ENCODE data around the gene DGKI.
"Not testable (repeated sequence)": the region's sequence is repeated elsewhere in the genome, so short reads cannot be mapped to it uniquely, and the experiment has no call there.

The DGKI gene

GRCh38 chr7:137728426-137728825, 118.3 kb downstream of the DGKI start:
- no peak for DNase-seq

- no peak for DNase-seq
Observed at GRCh38 chr7:137727413-137727812, 119.4 kb downstream of the DGKI start.

DNA sequence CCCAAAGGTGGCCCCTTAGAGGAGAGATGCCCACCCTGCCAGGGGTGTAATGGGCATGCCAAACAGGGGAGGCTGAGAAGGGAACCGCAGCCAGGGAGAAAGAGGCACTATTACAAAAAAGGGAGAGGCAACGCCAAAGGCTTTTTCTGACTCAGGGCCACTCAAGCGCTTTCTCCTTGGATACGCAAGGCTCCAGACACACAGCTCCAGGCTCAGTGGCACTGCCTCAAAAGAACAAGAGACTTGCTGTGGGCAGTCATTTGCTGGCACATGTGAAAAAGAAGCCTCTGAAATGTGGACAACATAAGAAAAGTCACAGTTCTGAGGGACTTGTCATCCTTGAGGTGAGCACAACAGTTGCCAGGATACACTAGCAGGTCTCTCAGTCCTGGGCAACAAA, 128.4 kb downstream of the DGKI start:
- no peak for DNase-seq

DNA sequence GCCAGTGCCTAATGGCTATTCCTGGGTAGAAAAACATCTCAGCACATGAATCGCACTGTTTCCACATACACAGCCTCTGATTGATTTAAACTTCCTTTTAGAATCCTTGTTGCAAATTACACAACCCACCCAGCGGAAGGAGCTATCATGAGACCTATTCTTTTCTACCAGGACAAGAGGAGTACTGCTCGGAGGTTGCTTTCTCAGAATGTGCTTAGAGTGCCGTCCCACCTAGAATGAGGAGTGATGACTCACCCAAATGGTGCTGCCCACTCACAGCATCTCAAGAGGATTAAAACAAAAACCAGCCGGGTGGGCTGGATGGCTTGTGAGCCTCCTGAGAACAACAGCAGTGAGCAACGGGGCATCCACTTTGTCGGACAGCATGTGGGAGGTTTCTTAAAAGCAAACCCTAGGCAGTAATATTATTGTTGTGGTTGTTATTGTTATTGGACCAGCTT, 128.9 kb downstream of the DGKI start:
- DNase-seq = no peak

DNA sequence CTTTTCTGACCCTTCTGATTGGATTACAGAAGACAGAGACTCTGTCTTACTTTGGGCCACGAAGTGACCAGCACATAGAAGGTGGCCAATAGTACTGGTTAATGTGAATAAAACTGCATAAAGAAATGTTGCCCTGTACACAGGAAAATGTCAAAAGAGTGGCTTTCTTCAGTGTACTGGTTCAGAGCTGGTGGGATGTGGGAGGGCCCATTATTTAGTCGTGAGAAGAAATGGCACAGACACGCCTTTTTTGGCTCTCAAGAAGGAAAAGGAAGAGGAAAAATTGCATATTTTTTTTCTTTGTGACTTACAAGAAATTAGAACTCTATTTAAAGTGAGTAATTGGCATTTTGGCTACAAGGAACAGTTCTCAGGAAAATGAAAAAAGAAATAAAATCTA, 129.7 kb downstream of the DGKI start:
- DNase-seq = no peak

- no peak for DNase-seq
Observed at GRCh38 chr7:137716061-137716460, 130.7 kb downstream of the DGKI start.

DNA sequence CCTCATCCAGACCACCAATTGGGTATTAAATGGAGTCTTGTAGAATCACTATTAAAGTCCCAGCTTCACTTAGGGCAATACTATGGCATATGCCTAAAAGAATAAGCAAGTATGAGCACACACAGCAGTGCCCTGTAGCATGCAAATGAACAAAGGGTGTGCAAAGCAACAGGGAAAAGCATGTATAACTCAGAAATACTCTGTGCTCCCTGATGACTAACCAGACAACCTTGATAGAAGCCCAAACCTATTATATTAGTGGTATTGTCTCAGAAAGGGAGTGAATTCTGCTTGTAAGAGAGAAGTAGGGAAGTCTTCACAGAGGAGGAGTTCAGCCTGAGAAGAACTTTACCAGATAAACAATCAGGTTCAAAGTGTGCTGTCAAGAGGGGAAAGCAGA, 131.2 kb downstream of the DGKI start:
- no peak for DNase-seq

DNA sequence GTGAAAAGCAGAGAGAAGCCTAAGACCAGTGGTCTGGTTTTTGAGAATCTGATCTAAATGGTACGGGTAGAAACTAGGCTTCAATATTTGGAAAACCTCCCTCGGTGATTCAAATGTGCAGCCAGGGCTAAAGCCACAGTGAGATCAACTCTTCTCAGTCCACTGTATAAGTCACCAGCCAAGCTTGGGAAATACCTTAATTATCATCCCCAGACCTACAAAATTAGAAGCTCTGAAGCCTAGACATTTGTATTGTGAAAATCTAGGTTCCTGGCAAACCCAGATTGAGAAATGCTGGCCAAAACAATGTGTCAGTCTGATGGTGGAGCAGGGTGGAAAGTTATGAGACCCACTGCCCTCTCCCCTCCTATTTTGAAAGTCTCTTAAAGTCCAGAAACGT, 131.7 kb downstream of the DGKI start:
- DNase-seq = no peak

GRCh38 chr7:137706330-137706729, 140.4 kb downstream of the DGKI start:
- DNase-seq = not testable (repeated sequence)

- DNase-seq = no peak
Observed at GRCh38 chr7:137704723-137705122, 142.1 kb downstream of the DGKI start.

DNA sequence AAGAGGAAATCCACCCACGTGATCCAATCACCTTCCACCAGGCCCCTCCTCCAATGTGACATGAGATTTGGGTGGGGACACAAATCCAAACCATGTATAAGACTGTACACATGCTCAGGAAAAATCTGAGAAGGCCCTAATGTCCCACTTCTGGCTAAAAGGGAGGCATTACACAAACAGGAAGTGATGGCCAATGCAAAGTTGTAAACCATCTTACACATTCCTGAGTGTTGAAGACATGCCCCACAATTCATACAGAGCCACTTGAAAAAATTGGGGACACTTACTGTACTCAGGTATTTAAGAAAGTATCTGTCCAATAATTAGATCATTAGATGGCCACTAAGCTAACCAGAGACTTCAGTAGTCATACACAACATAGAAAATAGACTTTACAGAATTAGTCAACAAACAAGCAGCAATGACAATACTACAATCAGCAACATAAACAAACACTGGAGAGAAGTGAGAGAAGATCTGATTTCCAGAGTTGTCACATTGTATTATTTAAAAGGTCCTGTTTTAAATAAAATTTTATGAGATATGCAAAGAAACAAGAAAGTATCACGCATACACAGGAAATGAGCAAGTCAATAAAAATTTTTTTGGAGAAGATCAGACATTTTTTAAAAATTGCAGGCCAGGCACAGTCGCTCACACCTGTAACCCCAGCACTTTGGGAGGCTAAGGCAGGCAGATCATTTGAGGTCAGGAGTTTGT, 143.3 kb downstream of the DGKI start:
- no peak for DNase-seq

GRCh38 chr7:137696988-137697387, 149.8 kb downstream of the DGKI start:
- no peak for DNase-seq

DNA sequence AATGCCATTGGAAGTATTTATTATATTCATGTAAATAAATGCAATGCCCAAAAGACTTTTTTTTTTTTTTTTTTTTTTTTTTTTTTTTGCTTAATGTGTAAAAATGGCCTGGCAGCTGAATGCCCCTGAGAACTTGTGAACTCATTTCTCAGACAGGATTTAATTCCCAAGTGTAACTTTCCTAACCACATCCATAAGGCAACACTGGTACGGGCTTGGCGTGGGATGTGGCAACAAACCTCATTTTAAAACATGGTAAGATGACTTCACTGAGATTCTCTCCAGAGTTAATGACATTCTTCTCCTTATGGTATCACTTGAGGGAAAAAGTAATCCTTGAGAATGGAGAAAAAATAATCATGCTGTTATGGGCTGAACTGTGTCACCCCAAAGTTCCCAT, 150.4 kb downstream of the DGKI start:
- DNase-seq = no peak

DNA sequence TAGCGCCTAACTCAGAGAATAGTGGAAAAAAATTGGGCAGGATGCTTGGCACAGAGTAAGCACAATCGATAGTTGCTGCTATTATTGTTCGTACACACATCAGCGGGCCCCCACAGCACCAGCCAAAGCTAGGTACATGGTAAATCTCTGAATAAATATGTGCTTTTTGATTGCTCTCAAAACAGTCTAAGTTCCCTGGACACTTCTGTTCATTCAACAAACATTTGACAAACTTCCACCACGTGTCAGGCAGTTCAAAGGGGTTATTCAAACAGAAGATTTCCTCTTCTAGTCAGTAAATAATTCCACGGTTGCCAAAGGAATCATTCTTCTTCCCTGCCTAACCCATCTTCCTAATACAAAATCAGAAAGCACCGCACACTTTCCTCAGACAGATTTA, 150.8 kb downstream of the DGKI start:
- no peak for DNase-seq

DNA sequence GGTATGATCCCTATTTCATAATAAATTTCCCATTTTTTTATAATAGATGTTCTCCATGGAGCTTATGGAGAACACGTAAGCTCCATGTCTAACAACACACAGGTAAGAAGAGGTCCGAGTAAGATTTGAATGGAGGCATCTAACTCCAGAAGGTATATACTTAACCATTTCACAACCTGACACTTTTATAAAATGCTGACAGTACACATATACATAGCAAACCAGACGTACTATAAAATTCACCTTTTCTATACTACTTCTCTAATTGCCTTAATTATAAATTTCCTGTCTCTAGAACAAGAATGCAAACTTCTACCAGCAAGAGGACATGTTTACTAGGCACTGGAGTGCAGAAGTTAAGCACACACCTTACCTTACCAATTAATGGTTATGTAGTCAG, 151.3 kb downstream of the DGKI start:
- no peak for DNase-seq

DNA sequence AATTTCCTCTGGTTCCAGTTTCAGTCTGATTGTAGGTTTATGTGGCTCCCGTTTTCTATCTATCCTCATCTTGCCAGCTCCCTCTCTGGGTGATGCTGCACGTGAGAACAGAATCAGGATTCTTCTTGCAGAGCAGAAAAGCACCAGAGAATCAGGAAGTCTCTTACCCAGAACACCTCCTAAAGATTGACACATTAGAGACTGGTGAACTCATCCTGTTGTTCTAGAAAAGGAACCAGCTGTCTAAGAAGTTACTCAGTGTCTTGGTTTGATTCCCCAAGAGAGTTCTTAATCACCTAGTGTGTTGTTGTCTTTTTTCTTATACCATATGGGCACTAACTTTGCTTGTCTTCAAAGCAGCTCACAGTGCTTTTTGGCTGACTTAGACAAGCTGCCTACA, 152.4 kb downstream of the DGKI start:
- DNase-seq = no peak

DNA sequence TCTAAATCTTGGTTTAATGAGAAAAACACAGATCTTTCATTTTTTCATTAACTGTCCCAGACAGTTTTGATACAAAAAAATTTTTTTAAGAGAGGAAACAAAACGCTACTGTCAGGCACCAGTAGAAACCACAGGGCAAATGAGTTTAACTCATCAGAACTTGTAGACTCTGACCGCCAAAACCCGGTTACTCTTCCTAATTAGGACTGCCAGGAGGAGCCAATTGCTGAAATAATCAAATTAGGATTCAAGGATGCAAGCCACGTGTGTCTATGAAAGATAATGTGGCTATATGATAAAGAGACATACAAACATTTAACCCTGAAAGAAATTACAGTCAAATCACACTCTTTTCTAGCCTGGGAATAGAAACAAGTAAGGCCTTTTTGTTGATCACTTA, 154.4 kb downstream of the DGKI start:
- DNase-seq = no peak

DNA sequence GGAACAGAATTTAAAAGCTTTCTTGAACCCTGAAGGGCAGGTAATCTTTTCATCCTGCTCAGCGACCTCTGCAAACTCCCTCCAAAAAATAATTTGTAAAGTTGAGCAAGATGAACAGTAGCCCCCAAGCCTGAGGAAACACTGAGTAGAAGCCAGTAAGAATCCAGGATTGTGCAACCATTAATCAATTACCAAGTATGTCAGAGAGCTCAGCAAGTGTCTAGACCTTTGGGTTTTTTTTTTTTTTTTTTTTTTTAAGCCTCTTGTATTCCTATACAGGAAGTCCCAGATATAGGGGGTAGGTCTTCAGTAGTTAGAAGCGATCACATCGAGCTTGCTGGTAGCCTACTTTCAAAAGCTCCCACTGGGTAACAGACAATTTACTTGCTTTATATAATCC, 155.2 kb downstream of the DGKI start:
- DNase-seq = no peak

DNA sequence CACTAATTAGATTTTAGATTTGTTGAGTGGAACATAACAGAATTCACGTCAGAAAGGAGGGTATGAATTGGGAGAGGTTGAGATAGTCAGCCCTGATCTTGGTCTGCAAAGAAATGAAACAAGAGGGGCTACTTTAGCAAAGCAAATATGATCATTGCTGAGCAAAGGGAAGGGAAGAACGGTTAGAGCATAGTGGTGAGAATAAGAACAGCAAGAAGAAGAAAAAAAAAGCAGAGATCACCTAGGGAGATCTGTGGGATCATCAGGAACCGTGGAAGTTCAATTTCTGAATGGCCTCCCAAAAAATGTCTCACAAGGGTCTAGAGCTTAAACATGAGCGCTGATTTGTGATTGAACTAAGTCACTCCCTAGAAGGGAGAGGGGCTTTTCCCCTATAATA, 156.1 kb downstream of the DGKI start:
- no peak for DNase-seq

DNA sequence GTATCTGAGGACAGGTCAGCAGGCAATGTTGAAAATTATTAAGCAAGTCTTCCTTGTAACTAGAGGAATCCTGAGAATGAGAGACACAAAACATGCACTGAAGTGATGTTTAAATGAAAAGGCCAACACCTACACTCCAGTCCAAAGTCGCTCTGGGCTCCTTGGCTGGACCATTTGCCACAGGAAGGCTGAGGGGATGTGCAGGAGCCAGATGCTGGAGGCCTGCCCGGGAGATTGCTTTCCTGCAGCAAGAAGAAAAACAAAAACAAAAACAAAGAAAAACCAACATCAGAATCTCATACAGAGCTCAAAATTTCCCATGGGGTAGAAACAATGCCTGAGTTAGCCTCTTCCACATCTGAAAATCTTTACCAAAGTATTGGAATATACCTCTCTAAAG, 157.0 kb downstream of the DGKI start:
- DNase-seq = no peak

DNA sequence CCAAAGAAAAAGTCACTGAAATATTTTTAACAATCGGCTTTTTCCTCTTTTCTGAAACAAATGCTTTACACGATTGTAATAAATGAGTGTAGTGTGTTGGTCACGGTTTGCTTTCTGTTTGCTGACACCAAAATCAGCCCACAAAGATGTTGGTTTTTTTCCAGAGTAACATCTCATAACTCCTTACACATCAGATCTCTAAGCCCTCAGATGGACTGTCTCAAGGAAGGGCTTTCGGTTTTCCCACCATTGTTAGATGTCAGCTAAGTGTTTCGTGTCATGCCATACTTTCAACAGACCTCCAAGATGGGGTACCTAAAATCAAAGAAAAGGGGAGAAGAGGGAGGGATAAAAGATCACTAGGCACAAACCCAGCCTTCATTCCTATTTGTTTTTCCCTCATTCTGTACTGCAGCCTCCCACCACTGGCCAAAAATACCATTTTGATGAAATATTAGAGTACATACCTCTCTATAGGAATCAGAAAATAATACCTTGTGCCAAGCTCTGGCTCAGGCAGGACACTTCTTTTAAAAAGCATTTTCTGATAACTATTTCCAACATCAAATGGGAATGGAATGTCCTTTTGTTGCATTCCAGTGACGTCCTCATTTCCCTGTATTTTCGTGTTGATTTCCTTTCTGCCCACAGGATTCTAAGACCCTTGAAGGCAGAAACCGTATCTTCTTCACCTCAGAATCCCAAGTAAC, 159.1 kb downstream of the DGKI start:
- no peak for DNase-seq

DNA sequence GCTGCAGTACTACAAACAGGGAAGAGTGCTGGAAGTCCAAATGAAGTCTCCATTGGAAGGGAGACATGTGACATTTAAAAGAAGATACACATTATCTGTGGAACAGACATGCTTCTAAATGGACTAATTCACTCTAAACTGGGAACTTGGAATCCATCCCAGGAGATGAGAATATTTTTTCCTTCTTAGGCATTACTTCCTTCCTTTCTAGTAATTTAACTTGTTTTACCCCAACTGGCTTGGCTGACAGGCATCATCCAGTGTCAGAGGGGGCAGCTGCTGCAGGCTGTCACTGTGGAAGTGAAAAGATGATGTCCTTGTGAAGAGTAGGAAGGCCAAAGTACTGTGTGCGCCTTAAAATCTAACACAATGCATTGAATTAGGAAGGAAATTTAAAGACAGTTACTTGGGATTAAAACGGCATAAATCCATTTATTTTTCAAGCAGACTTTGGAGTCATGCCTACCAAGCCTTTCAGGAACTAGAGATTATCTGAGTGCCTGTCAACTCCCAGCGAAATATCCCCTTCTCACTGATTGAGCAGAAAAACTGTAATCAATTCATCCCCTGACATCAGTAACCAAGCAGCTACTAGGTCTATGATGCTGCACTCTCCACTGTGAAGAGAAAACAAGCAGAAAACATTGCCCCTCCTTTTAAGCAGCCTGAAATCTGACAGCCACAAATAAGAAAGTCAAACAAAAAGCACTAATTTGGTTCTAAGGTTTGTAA, 161.2 kb downstream of the DGKI start:
- DNase-seq = no peak

DNA sequence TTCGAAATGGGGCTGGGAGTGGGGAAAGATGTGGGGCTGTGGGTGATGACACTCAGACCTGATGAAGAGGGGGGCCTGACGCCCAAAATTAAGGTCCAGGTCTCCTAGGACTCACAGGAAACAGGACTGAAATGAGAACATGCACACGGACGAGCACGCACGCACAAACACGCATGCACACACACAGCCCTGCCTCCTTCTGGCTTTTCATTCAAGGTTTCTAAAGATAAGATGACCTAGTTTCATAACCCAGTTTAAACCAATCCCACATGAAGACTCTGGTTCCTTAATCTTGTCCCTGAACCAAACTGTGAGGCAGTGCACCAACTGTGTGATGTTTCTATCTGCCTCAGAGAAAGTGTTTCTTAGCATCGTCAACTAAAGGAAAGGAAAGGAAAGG, 162.0 kb downstream of the DGKI start:
- DNase-seq = no peak

DNA sequence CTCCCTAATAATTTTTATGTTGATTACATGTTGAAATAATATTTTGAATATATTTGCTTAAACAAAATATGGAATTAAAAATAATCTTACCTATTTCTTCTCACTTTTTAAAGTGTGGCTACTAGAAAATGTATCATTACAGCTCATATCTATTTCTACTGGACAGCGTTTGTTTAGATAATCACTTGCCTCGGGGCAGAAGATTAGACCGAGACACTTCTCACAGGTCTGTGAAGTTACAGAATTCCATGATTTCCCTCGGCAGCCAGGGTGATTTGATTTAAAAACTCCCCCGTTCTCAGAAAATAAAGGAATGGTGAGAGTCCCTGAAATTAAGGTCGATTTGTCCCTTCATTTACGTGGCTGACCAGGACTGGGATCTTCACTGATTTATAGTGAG, 162.5 kb downstream of the DGKI start:
- no peak for DNase-seq
